NCI-H510A treated with DMSO at 0.1 percent for 48 hours (cell line): Measurements from ENCODE around the gene CD72.
"Not testable (repeated sequence)": the region's sequence is repeated elsewhere in the genome, so short reads cannot be mapped to it uniquely, and the experiment has no call there.

Source experiments
- DNase-seq: peaks from one replicate; lab custom pipeline; 2025; lab: John Stamatoyannopoulos, UW

CD72 gene

GRCh38 chr9:35616681-35617459 lies 1.3 kb downstream of the CD72 start:
- DNase-seq = peak; percentile 35

GRCh38 chr9:35615981-35616680 lies 2.1 kb downstream of the CD72 start:
- DNase-seq = no peak

GRCh38 chr9:35612843-35613242 lies 5.4 kb downstream of the CD72 start:
- DNase-seq = no peak

- DNase-seq = not testable (repeated sequence)
Observed at GRCh38 chr9:35612066-35612465, 6.1 kb downstream of the CD72 start.

GRCh38 chr9:35611230-35611797 lies 6.9 kb downstream of the CD72 start:
- DNase-seq = peak; percentile 8

- DNase-seq = no peak
Observed at GRCh38 chr9:35609820-35610163, 8.4 kb downstream of the CD72 start.

- DNase-seq = no peak
Observed at GRCh38 chr9:35609001-35609819, 9.0 kb downstream of the CD72 start.

- DNase-seq = no peak
Observed at GRCh38 chr9:35608221-35608620, 10.0 kb downstream of the CD72 start.

GRCh38 chr9:35606726-35607125 lies 11.5 kb downstream of the CD72 start:
- no peak for DNase-seq

- DNase-seq = peak; percentile 17
Observed at GRCh38 chr9:35606138-35606504, 12.1 kb downstream of the CD72 start.

- DNase-seq = no peak
Observed at GRCh38 chr9:35605351-35606137, 12.7 kb downstream of the CD72 start.

- peak; percentile 65 for DNase-seq
Observed at GRCh38 chr9:35604578-35605350, 13.4 kb downstream of the CD72 start, which contains the start of gene TESK1. TESK1 (plus strand) TSS chr9:35605262; CDS start chr9:35605620, 358 bp downstream.

- DNase-seq = peak; percentile 89
Observed at GRCh38 chr9:35603986-35604577, 14.1 kb downstream of the CD72 start.

GRCh38 chr9:35603506-35603985 lies 14.7 kb downstream of the CD72 start:
- peak; percentile 65 for DNase-seq

GRCh38 chr9:35599763-35600604 lies 18.2 kb downstream of the CD72 start:
- no peak for DNase-seq

- peak; percentile 17 for DNase-seq
Observed at GRCh38 chr9:35598866-35599590, 19.2 kb downstream of the CD72 start.

- not testable (repeated sequence) for DNase-seq
Observed at GRCh38 chr9:35596907-35597306, 21.3 kb downstream of the CD72 start.

GRCh38 chr9:35594471-35594870 lies 23.7 kb downstream of the CD72 start:
- no peak for DNase-seq
